Stimulated activated CD4-positive, alpha-beta T cell treated with anti-CD3 and anti-CD28 coated beads, Interleukin-12 subunit alpha, Interleukin-12 subunit beta, amount 100 ng/mL, for 24 hours (primary cell): Measurements from ENCODE around the gene MED26.

Experiments
- DNase-seq, 2 experiments: peaks; one replicate each; pipeline ENCODE4 v3.0.0-alpha.2; 2020; ENCODE audit warnings: low read depth in 2 of 2

The MED26 gene

GRCh38 chr19:16540948-16541347 lies 87.1 kb downstream of the MED26 start:
- DNase-seq: no peak

GRCh38 chr19:16537111-16537510 lies 90.9 kb downstream of the MED26 start:
- no peak for DNase-seq

- DNase-seq: no peak
Measured at GRCh38 chr19:16536130-16536529, 91.9 kb downstream of the MED26 start.

GRCh38 chr19:16535381-16535780 lies 92.6 kb downstream of the MED26 start:
- no peak for DNase-seq

GRCh38 chr19:16532440-16533234 lies 95.4 kb downstream of the MED26 start:
- DNase-seq: no peak

GRCh38 chr19:16531380-16531669 lies 96.7 kb downstream of the MED26 start:
- no peak for DNase-seq

GRCh38 chr19:16530540-16531379 lies 97.2 kb downstream of the MED26 start:
- no peak for DNase-seq

GRCh38 chr19:16529466-16530144 lies 98.4 kb downstream of the MED26 start:
- DNase-seq: no peak

GRCh38 chr19:16527971-16528521 lies 100.0 kb downstream of the MED26 start:
- DNase-seq: no peak

GRCh38 chr19:16527334-16527935 lies 100.6 kb downstream of the MED26 start:
- no peak for DNase-seq

GRCh38 chr19:16525751-16526481 lies 102.1 kb downstream of the MED26 start:
- DNase-seq: no peak

GRCh38 chr19:16524991-16525734 lies 102.8 kb downstream of the MED26 start:
- no peak for DNase-seq
